A549 (cell line): ENCODE results near the gene FAM50A. TPM values are rescaled to one million over a fixed set of nuclear protein-coding genes. Genes with fewer than 3 reads are reported as not detected.

Experiments used
- ATAC-seq, 2 experiments: fragments of 200-7000 bp in 1 of 2; fragments of >200 bp in 1 of 2; cut with Nextera tagmentation in 1 of 2; cut with Tn5 transposase in 1 of 2; 3 replicates each; pipeline versions ENCODE4 v1.8.0 to v1.9.1; 2018 to 2020; ENCODE audit warnings: mild to moderate bottlenecking in 1 of 2, moderate library complexity in 1 of 2
- CTCF ChIA-PET: fragments of 300-600 bp; sonication (Branson Sonifier 250); formaldehyde crosslinking; extraction: SDS; loops from one replicate; lab custom pipeline; 2021; ENCODE audit warnings: antibody characterized with exemption, inconsistent platforms; lab: Yijun Ruan, JAX
- POLR2A ChIA-PET: fragments of 350-600 bp; formaldehyde crosslinking; extraction: SDS; loops from one replicate; lab custom pipeline; 2021; ENCODE audit warnings: antibody characterized with exemption, inconsistent platforms; lab: Yijun Ruan, JAX
- DNase-seq, 2 experiments: peaks; one replicate each; pipeline versions ENCODE4 v3.0.0 to v3.0.0-alpha.2; 2011 to 2016; ENCODE audit warnings: low read depth in 1 of 2, low spot score in 1 of 2
- FAIRE-seq: peaks from 2 replicates; lab custom pipeline; 2011; peaks lifted over from hg19 to GRCh38; lab: Jason Lieb, UNC
- H3K27ac ChIP-seq, 2 experiments: fragments of >200 bp; sonication (Bioruptor Twin); formaldehyde crosslinking; 3 replicates each; pipeline ENCODE4 v1.5.1; 2016 to 2017
- H3K4me1 ChIP-seq: fragments of >200 bp; sonication (Bioruptor Twin); formaldehyde crosslinking; 3 replicates; pipeline ENCODE4 v1.6.1; 2016
- H3K4me2 ChIP-seq: fragments of >200 bp; sonication (Bioruptor Twin); formaldehyde crosslinking; 3 replicates; pipeline ENCODE4 v1.6.1; 2016
- H3K4me3 ChIP-seq: fragments of >200 bp; sonication (Bioruptor Twin); formaldehyde crosslinking; 3 replicates; pipeline ENCODE4 v1.5.1; 2016
- H3K9me3 ChIP-seq: fragments of >200 bp; sonication (Bioruptor Twin); formaldehyde crosslinking; 3 replicates; pipeline ENCODE4 v1.6.1; 2016
- CBX2 ChIP-seq: fragments of 200-600 bp; sonication (generic); IDR thresholded peaks from 2 replicates; pipeline ENCODE4 v1.6.1; 2016; ENCODE audit warnings: low read depth, mild to moderate bottlenecking, borderline replicate concordance
- CEBPB ChIP-seq, 2 experiments: fragments of >200 bp in 1 of 2; sonication (Bioruptor Twin) in 1 of 2; formaldehyde crosslinking in 1 of 2; IDR thresholded peaks; 2 replicates each; pipeline ENCODE4 v1.6.1; 2012 to 2016
- CHD2 ChIP-seq: fragments of 150-350 bp; IDR thresholded peaks from 2 replicates; pipeline ENCODE4 v1.6.1; 2014; ENCODE audit warnings: low read length; ENCODE audit not compliant: partially characterized antibody
- CHD4 ChIP-seq: fragments of 200-600 bp; sonication (generic); IDR thresholded peaks from 2 replicates; pipeline ENCODE4 v1.6.1; 2016; ENCODE audit warnings: antibody characterized with exemption, mild to moderate bottlenecking, borderline replicate concordance
- EHF ChIP-seq: fragments of 250-450 bp; sonication (Bioruptor Pico); IDR thresholded peaks from 2 replicates; pipeline ENCODE4 v1.5.0; 2020; ENCODE audit warnings: mild to moderate bottlenecking
- EHMT2 ChIP-seq: fragments of 200-600 bp; sonication (generic); IDR thresholded peaks from 2 replicates; pipeline ENCODE4 v1.6.1; 2016; ENCODE audit warnings: antibody characterized with exemption, low read depth, mild to moderate bottlenecking, moderate library complexity
- EP300 ChIP-seq, 2 experiments: fragments of >200 bp; sonication (Bioruptor Twin); formaldehyde crosslinking; IDR thresholded peaks; 2 replicates in 1 of 2; 3 replicates in 1 of 2; pipeline ENCODE4 v1.6.1; 2016 to 2017
- ESRRA ChIP-seq: fragments of 150-350 bp; IDR thresholded peaks from 2 replicates; pipeline ENCODE4 v1.6.1; 2014; ENCODE audit warnings: mild to moderate bottlenecking, low read length, borderline replicate concordance
- FOSB ChIP-seq: fragments of 250-450 bp; sonication (Bioruptor Pico); IDR thresholded peaks from 2 replicates; pipeline ENCODE4 v1.5.0; 2020; ENCODE audit warnings: mild to moderate bottlenecking, moderate library complexity
- FOSL2 ChIP-seq, 2 experiments: fragments of 450-650 bp in 1 of 2; fragments of >200 bp in 1 of 2; sonication (Bioruptor Twin) in 1 of 2; formaldehyde crosslinking; IDR thresholded peaks; 2 replicates each; pipeline versions ENCODE4 v1.5.0 to v1.6.1; 2016 to 2020; ENCODE audit warnings: mild to moderate bottlenecking in 1 of 2, moderate library complexity in 1 of 2
- HOXA7 ChIP-seq: fragments of 250-450 bp; sonication (Bioruptor Pico); IDR thresholded peaks from 2 replicates; pipeline ENCODE4 v1.5.0; 2020; ENCODE audit warnings: mild to moderate bottlenecking, moderate library complexity
- HOXB13 ChIP-seq: fragments of 250-450 bp; sonication (Bioruptor Pico); IDR thresholded peaks from 2 replicates; pipeline ENCODE4 v1.5.0; 2020; ENCODE audit warnings: low read depth, mild to moderate bottlenecking, moderate library complexity
- HOXB5 ChIP-seq: fragments of 250-450 bp; sonication (Bioruptor Pico); IDR thresholded peaks from 2 replicates; pipeline ENCODE4 v1.5.0; 2020; ENCODE audit warnings: mild to moderate bottlenecking, moderate library complexity
- JUN ChIP-seq, 2 experiments: fragments of >200 bp; sonication (Bioruptor Twin); formaldehyde crosslinking; IDR thresholded peaks; 2 replicates in 1 of 2; 3 replicates in 1 of 2; pipeline ENCODE4 v1.6.1; 2016 to 2017
- JUNB ChIP-seq: fragments of >200 bp; sonication (Bioruptor Twin); formaldehyde crosslinking; IDR thresholded peaks from 2 replicates; pipeline ENCODE4 v1.6.1; 2016
- KDM1A ChIP-seq: fragments of 200-600 bp; sonication (generic); IDR thresholded peaks from 2 replicates; pipeline ENCODE4 v1.6.1; 2016; ENCODE audit warnings: low read depth, mild to moderate bottlenecking
- KDM5A ChIP-seq: fragments of 200-600 bp; sonication (generic); IDR thresholded peaks from 2 replicates; pipeline ENCODE4 v1.6.1; 2016; ENCODE audit warnings: antibody characterized with exemption, mild to moderate bottlenecking
- MAFK ChIP-seq: fragments of 450-650 bp; IDR thresholded peaks from 2 replicates; pipeline ENCODE4 v1.6.1; 2014; ENCODE audit not compliant: partially characterized antibody
- MAZ ChIP-seq: fragments of 150-350 bp; IDR thresholded peaks from 2 replicates; pipeline ENCODE4 v1.6.1; 2014; ENCODE audit warnings: antibody characterized with exemption, low read depth, low read length, borderline replicate concordance
- MYC ChIP-seq: IDR thresholded peaks from 2 replicates; pipeline ENCODE4 v1.6.1; 2012; ENCODE audit warnings: mild to moderate bottlenecking, inconsistent platforms, low read length, improper control_type of control experiment, borderline replicate concordance
- NR3C1 ChIP-seq: fragments of >200 bp; sonication (Bioruptor Twin); formaldehyde crosslinking; IDR thresholded peaks from 3 replicates; pipeline ENCODE4 v1.6.1; 2017
- POLR2AphosphoS2 ChIP-seq: conservative IDR thresholded peaks from 2 replicates; pipeline ENCODE4 v1.6.1; 2012; ENCODE audit warnings: low read length, improper control_type of control experiment, inconsistent platforms
- RARB ChIP-seq: fragments of 250-450 bp; sonication (Bioruptor Pico); IDR thresholded peaks from 2 replicates; pipeline ENCODE4 v1.8.0; 2021; ENCODE audit warnings: mild to moderate bottlenecking, moderate library complexity
- RCOR1 ChIP-seq: fragments of 150-350 bp; IDR thresholded peaks from 2 replicates; pipeline ENCODE4 v1.6.1; 2014; ENCODE audit warnings: antibody characterized with exemption, low read length, low read depth
- RFX5 ChIP-seq: fragments of 450-650 bp; IDR thresholded peaks from 2 replicates; pipeline ENCODE4 v1.7.1; 2014; ENCODE audit warnings: antibody characterized with exemption, mild to moderate bottlenecking, moderate library complexity
- RNF2 ChIP-seq: fragments of 200-600 bp; sonication (generic); IDR thresholded peaks from 2 replicates; pipeline ENCODE4 v1.6.1; 2016; ENCODE audit warnings: low read depth, mild to moderate bottlenecking, antibody characterized with exemption, moderate library complexity, borderline replicate concordance
- ZC3H11A ChIP-seq: fragments of 450-650 bp; IDR thresholded peaks from 2 replicates; pipeline ENCODE4 v1.6.1; 2014; ENCODE audit warnings: antibody characterized with exemption, mild to moderate bottlenecking
- ZFP36 ChIP-seq: fragments of 450-650 bp; IDR thresholded peaks from 2 replicates; pipeline ENCODE4 v1.6.1; 2014; ENCODE audit warnings: borderline replicate concordance; ENCODE audit not compliant: partially characterized antibody
- ZNF302 ChIP-seq: fragments of 250-450 bp; sonication (Bioruptor Pico); IDR thresholded peaks from 2 replicates; pipeline ENCODE4 v1.9.0; 2021; ENCODE audit warnings: inconsistent platforms, mild to moderate bottlenecking, moderate library complexity
- ZSCAN20 ChIP-seq: fragments of 250-450 bp; sonication (Bioruptor Pico); IDR thresholded peaks from 2 replicates; pipeline ENCODE4 v1.8.0; 2022; ENCODE audit warnings: mild to moderate bottlenecking, moderate library complexity
- WGBS: methylation state at CpG from one replicate; pipeline ENCODE4 v1.1.6; 2017; ENCODE audit errors: missing lambda C conversion rate; 5-methylcytosine and 5-hydroxymethylcytosine counted together
- polyA plus RNA-seq, 4 experiments: library from polyadenylated mRNA; depleted of rRNA in 3 of 4; stranded (reverse); fragments of >200 nt; fragmentation: RNase III in 1 of 4; extraction: RNeasy Plus Mini Kit Qiagen cat#74134 plus additional on column Dnase treatment in 1 of 4; gene quantifications; 2 replicates in 3 of 4; 3 replicates in 1 of 4; pipeline ENCODE4 v1.2.3, GENCODE V29; 2011 to 2017
- TF ChIP-seq, protein P1 (sequence below): fragments of >200 bp; sonication (Bioruptor Twin); formaldehyde crosslinking; IDR thresholded peaks from 2 replicates; pipeline ENCODE4 v1.6.1; 2016
- TF ChIP-seq, protein P2 (sequence below): fragments of 250-450 bp; sonication (Bioruptor Pico); IDR thresholded peaks from 2 replicates; pipeline ENCODE4 v1.5.0; 2020; ENCODE audit warnings: low read depth, mild to moderate bottlenecking, moderate library complexity
- TF ChIP-seq, protein P3 (sequence below): fragments of 450-650 bp; IDR thresholded peaks from 2 replicates; pipeline ENCODE4 v1.6.1; 2014; ENCODE audit warnings: antibody characterized with exemption
- TF ChIP-seq, protein P4 (sequence below): fragments of 250-450 bp; sonication (Bioruptor Pico); IDR thresholded peaks from 2 replicates; pipeline ENCODE4 v1.5.0; 2021; ENCODE audit warnings: mild to moderate bottlenecking, moderate library complexity, borderline replicate concordance
- TF ChIP-seq, protein P5 (sequence below): IDR thresholded peaks from 2 replicates; pipeline ENCODE4 v1.6.1; 2012; ENCODE audit warnings: low read depth, borderline replicate concordance

Gene FAM50A
- polyA plus RNA-seq, 2 of the 4 experiments (the other 2 are of a cell fraction) = 57.8 to 123 TPM

DNA sequence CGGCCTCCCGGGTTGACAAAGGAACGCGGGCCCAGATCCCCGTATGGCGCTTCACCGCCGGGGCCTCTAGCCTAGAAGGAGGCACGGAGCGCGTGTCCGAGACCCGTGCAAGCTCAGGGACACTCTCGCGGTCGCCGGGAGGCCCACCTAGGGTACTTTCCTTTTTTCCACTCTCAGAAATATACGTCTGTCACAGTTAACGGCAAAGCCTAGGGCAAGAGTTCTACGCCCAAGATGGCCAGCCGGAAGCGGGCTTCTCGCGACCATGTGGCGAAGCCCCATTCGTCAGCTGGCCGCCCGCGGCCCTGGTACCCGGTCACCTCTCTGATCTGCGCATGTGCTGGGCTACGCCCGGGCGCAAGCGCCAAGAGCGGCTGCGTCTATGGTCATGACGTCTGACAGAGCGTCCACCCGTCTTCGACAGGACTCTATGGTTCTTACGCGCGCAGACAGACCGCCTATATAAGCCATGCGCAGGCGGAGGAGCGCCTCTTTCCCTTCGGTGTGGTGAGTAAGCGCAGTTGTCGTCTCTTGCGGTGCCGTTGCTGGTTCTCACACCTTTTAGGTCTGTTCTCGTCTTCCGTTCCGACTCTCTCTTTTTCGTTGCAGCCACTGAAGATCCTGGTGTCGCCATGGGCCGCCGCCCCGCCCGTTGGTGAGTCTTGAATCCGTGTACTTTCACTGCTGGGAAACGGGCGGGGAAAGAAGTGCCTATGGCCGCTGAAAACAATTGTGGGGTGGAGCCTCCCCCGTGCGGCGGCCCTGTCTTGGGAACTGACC is 45.9 kb upstream of the FAM50A start, which contains the start of gene RPL10:
Gene RPL10 (plus strand): TSS at position 490 of the 780 bp plus-strand sequence. CDS start 143 bp downstream, at position 633.
- FAIRE-seq = peak; percentile 90
- H3K4me2 ChIP-seq = peak within 1 kb of the TSS; percentile 89
- 1% methylated on average over 55 of the region's 69 CpGs for WGBS
- TF ChIP-seq MYC (peak; percentile 87), MAFK (no peak), HOXA7 (peak; percentile 75; the same call in 1 of the 2 replicates), FOSL2 (IDR thresholded peaks at IDR 0.05) (no peak), FOSL2 (CRISPR knock-in tag; IDR thresholded peaks at IDR 0.05) (0 out of 2 replicates have a peak, but pooled peaks have one; percentile 14), POLR2AphosphoS2 (peak; percentile 83), ZNF302 (no peak), HOXB5 (peak; percentile 82), CEBPB (IDR thresholded peaks at IDR 0.05) (no peak), ZC3H11A (no peak), CBX2 (no peak), FOSB (no peak; the same call in 1 of the 2 replicates), JUN (IDR thresholded peaks at IDR 0.05) (peak; percentile 97 to 99), ZFP36 (no peak), NR3C1 (no peak), KDM1A (no peak), EP300 (IDR thresholded peaks at IDR 0.05) (no peak), KDM5A (no peak), RARB (CRISPR knock-in tag) (no peak), HOXB13 (CRISPR knock-in tag) (0 out of 2 replicates have a peak, but pooled peaks have one; percentile 73), RNF2 (no peak), EHF (CRISPR knock-in tag) (peak; percentile 85), CHD2 (no peak), EHMT2 (no peak), RFX5 (no peak), MAZ (no peak), ZSCAN20 (CRISPR knock-in tag) (no peak), ESRRA (no peak), RCOR1 (no peak), CHD4 (no peak), JUNB (no peak)
- TF ChIP-seq, protein P1, sequence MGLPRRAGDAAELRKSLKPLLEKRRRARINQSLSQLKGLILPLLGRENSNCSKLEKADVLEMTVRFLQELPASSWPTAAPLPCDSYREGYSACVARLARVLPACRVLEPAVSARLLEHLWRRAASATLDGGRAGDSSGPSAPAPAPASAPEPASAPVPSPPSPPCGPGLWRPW = no peak
- TF ChIP-seq, protein P2, sequence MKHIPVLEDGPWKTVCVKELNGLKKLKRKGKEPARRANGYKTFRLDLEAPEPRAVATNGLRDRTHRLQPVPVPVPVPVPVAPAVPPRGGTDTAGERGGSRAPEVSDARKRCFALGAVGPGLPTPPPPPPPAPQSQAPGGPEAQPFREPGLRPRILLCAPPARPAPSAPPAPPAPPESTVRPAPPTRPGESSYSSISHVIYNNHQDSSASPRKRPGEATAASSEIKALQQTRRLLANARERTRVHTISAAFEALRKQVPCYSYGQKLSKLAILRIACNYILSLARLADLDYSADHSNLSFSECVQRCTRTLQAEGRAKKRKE (CRISPR knock-in tag) = peak; percentile 77; the same call in 1 of the 2 replicates
- TF ChIP-seq, protein P3, sequence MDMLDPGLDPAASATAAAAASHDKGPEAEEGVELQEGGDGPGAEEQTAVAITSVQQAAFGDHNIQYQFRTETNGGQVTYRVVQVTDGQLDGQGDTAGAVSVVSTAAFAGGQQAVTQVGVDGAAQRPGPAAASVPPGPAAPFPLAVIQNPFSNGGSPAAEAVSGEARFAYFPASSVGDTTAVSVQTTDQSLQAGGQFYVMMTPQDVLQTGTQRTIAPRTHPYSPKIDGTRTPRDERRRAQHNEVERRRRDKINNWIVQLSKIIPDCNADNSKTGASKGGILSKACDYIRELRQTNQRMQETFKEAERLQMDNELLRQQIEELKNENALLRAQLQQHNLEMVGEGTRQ = peak; percentile 59
- TF ChIP-seq, protein P4, sequence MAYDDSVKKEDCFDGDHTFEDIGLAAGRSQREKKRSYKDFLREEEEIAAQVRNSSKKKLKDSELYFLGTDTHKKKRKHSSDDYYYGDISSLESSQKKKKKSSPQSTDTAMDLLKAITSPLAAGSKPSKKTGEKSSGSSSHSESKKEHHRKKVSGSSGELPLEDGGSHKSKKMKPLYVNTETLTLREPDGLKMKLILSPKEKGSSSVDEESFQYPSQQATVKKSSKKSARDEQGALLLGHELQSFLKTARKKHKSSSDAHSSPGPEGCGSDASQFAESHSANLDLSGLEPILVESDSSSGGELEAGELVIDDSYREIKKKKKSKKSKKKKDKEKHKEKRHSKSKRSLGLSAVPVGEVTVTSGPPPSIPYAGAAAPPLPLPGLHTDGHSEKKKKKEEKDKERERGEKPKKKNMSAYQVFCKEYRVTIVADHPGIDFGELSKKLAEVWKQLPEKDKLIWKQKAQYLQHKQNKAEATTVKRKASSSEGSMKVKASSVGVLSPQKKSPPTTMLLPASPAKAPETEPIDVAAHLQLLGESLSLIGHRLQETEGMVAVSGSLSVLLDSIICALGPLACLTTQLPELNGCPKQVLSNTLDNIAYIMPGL (CRISPR knock-in tag) = peak; percentile 17; the same call in 1 of the 2 replicates
- TF ChIP-seq, protein P5, sequence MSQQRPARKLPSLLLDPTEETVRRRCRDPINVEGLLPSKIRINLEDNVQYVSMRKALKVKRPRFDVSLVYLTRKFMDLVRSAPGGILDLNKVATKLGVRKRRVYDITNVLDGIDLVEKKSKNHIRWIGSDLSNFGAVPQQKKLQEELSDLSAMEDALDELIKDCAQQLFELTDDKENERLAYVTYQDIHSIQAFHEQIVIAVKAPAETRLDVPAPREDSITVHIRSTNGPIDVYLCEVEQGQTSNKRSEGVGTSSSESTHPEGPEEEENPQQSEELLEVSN = peak; percentile 86; the same call in 1 of the 2 replicates

More for the DNA sequence above, 45.9 kb upstream of the FAM50A start, which contains the start of gene RPL10:
- POLR2A ChIA-PET = interaction anchor here (0.6 to 2.1 kb wide), 18 partner anchors 9 to 145 kb away, joined by 3 to 19 read pairs (median 4); partner anchors contain the start of genes ATP6AP1, DNASE1L1, EMD and PLXNA3
- Histone ChIP-seq H3K4me1 (peaks cover 18% of the 10 kb centered on the region; the same call in 2 of the 3 replicates), H3K9me3 (no peaks in the 10 kb centered on the region), H3K4me3 (peak within 1 kb of the TSS; percentile 88), H3K27ac (peak within 1 kb of the TSS; percentile 96 to 100)
- DNase-seq (peak; percentile 96 to 99), ATAC-seq (peak; percentile 60 to 63)
- CTCF ChIA-PET = interaction anchor here (0.5 to 4.7 kb wide), 11 partner anchors 9 to 137 kb away, joined by 3 to 28 read pairs (median 5); partner anchors contain the start of genes DNASE1L1, FLNA and TAFAZZIN
